Adrenal gland (tissue), 5 donors: ENCODE measurements around the gene SEC16A.

Source experiments
- CTCF ChIP-seq, 6 experiments: fragments of 450-650 bp in 4 of 6; fragments of 200-600 bp in 2 of 6; sonication (generic) in 1 of 6; IDR thresholded peaks; 1 replicate in 5 of 6; 2 replicates in 1 of 6; pipeline versions ENCODE4 v1.5.1 to v1.8.0; 2016 to 2021; ENCODE audit warnings: antibody characterized with exemption in 6 of 6, mild to moderate bottlenecking in 2 of 6, moderate library complexity in 1 of 6
- POLR2A ChIP-seq, 2 donors: fragments of 450-650 bp; IDR thresholded peaks; one replicate each; pipeline ENCODE4 v1.6.1; 2017; ENCODE audit warnings: antibody characterized with exemption in 2 of 2, mild to moderate bottlenecking in 2 of 2, moderate library complexity in 1 of 2
- donor health status: DM: no; HTN: no; CAD: no.

DNA sequence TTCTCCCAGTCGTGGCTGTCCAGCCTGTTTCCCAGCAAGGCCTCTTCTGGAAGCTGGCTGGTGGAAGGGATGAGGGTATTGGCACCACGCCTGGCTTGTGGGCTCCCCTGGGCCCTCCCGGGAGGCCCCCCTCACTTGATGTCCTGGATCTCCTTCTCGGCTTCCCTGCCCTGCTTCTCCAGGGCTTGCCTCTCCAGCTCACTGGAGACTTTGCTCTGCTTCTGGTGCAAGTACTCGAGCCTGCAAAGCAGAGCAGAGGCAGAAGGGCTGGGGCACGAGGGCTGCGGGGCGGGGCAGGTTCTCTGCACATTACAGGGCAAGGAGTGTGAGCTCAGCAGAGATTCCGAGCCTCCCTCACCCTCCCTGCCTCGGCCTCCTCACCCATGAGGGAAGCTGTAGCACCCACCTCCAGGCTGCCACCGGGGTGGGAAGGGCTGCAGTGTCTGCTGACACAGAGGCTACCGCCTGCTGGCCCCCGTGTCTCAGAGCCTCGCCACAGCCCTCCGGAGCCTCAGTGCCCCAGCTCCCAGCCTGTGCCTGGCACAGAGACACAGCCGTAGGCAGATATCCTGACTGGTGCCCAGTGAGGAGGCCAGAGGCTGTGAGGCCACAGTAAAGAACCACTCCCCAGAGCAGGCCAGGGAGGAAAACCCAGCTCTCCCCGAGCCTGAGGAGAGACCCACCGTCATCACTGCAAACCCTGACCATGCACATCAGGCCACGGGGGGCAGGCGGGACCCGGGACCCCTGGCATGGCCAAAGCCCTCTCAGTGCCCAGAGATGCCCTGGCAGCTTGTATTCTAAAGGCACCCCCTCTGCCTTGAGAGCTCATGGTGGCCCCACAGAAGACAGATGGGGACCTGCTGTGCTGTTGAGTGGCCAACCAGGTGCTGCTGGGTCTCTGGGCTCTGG, 90.0 kb downstream of the SEC16A start:
- no peak for TF ChIP-seq CTCF (IDR thresholded peaks at IDR 0.05)
- TF ChIP-seq POLR2A (IDR thresholded peaks at IDR 0.05), result no peak
